GM21529 (cell line): Measurements from ENCODE around the gene ATP2B2.

Experiments
- ATAC-seq: cut with Tn5 transposase; IDR thresholded peaks from one replicate; pipeline ENCODE4 v1.9.1; 2021; ENCODE audit not compliant: unreplicated experiment

ATP2B2 gene

GRCh38 chr3:10334042-10334441 lies 171.3 kb downstream of the ATP2B2 start:
- no peak for ATAC-seq

GRCh38 chr3:10333349-10333650 lies 172.1 kb downstream of the ATP2B2 start:
- no peak for ATAC-seq

- no peak for ATAC-seq
Observed at GRCh38 chr3:10332481-10333348, 172.7 kb downstream of the ATP2B2 start.

GRCh38 chr3:10331320-10331719 lies 174.1 kb downstream of the ATP2B2 start:
- ATAC-seq = no peak

- ATAC-seq = no peak
Observed at GRCh38 chr3:10330319-10330718, 175.1 kb downstream of the ATP2B2 start.

- ATAC-seq = no peak
Observed at GRCh38 chr3:10329495-10330015, 175.8 kb downstream of the ATP2B2 start.

- no peak for ATAC-seq
Observed at GRCh38 chr3:10328460-10329071, 176.8 kb downstream of the ATP2B2 start.

GRCh38 chr3:10327592-10327991 lies 177.8 kb downstream of the ATP2B2 start:
- ATAC-seq = no peak

- ATAC-seq = no peak
Observed at GRCh38 chr3:10322352-10322710, 183.1 kb downstream of the ATP2B2 start.

GRCh38 chr3:10321630-10322351 lies 183.6 kb downstream of the ATP2B2 start:
- ATAC-seq = no peak

- no peak for ATAC-seq
Observed at GRCh38 chr3:10320320-10320677, 185.1 kb downstream of the ATP2B2 start.

- ATAC-seq = no peak
Observed at GRCh38 chr3:10319804-10320203, 185.6 kb downstream of the ATP2B2 start.

- no peak for ATAC-seq
Observed at GRCh38 chr3:10319251-10319650, 186.1 kb downstream of the ATP2B2 start.

GRCh38 chr3:10317961-10318350 lies 187.4 kb downstream of the ATP2B2 start:
- no peak for ATAC-seq

- no peak for ATAC-seq
Observed at GRCh38 chr3:10317311-10317960, 187.9 kb downstream of the ATP2B2 start.

GRCh38 chr3:10315771-10316344 lies 189.5 kb downstream of the ATP2B2 start:
- no peak for ATAC-seq

- ATAC-seq = no peak
Observed at GRCh38 chr3:10315101-10315500, 190.3 kb downstream of the ATP2B2 start.

GRCh38 chr3:10312861-10313260 lies 192.5 kb downstream of the ATP2B2 start:
- no peak for ATAC-seq

- ATAC-seq = no peak
Observed at GRCh38 chr3:10312391-10312790, 193.0 kb downstream of the ATP2B2 start.

- no peak for ATAC-seq
Observed at GRCh38 chr3:10311710-10312109, 193.7 kb downstream of the ATP2B2 start.

GRCh38 chr3:10310578-10310977 lies 194.8 kb downstream of the ATP2B2 start:
- no peak for ATAC-seq
